NCI-H1694 treated with DMSO at 0.1 percent for 48 hours (cell line): Measurements from ENCODE around the gene SEPTIN2.
"Not testable (repeated sequence)": the region's sequence is repeated elsewhere in the genome, so short reads cannot be mapped to it uniquely, and the experiment has no call there.

Experiments
- DNase-seq: peaks from one replicate; lab custom pipeline; 2025; lab: John Stamatoyannopoulos, UW

Gene SEPTIN2

DNA sequence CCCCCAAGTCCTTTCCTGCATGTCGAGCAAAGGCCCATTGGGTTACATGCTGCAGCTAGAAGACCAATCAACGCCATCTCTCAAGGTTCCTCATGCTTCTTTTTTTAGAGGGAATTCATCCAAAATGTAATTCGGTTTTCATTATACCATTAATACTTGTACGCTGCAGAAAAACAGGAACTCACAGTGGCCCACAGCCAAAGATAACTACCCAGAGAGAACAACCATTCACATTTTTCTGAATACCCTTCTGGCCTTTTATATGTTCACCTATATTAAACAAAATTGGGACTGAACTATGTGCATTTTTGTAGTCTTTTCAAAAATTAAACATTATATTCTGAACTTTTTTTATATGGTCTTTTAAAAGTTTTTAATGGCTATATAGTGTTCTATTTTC, 66.1 kb downstream of the SEPTIN2 start:
- DNase-seq: no peak

GRCh38 chr2:241385450-241385849, 69.7 kb downstream of the SEPTIN2 start:
- not testable (repeated sequence) for DNase-seq

GRCh38 chr2:241386519-241386918, 70.8 kb downstream of the SEPTIN2 start:
- DNase-seq: no peak

DNA sequence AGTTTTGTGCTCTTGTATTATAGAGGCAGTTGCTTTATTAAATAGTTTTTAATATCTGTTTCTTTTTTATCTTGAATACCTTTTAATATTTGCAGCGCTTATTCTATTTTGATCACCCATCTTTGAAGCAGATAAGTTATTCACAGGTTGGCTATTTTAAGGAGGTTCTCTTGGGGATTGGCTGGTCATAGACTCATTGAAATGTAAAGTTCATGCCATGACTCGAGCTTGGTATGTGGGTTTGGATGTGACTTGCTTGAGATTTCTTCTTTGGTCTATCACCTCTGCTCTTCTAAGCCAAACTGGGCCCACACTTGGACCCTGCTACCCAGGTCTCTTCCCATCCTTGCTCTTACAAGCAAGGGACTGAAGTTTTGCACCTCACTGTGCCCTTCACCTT, 74.0 kb downstream of the SEPTIN2 start:
- DNase-seq: no peak

- peak; percentile 8 for DNase-seq
These were observed 74.8 kb downstream of the SEPTIN2 start for GRCh38 chr2:241390301-241391206.

- peak; percentile 32 for DNase-seq
These were observed 76.4 kb downstream of the SEPTIN2 start for GRCh38 chr2:241391892-241392665.

DNA sequence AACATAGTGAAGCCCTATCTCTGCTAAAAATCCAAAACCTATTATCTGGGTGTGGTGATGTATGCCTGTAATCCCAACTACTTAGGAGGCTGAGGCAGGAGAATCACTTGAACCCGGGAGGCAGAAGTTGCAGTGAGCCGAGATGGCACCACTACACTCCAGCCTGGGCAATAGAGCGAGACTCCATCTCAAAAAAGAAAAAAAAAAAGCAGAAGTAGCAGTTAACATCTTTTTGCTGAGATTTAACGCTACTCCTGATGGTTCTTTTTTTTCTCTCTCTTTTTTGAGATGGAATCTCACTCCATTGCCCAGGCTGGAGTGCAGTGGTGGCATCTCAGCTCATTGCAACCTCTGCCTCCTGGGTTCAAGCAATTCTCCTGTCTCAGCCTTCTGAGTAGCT, 77.0 kb downstream of the SEPTIN2 start:
- DNase-seq: not testable (repeated sequence)

DNA sequence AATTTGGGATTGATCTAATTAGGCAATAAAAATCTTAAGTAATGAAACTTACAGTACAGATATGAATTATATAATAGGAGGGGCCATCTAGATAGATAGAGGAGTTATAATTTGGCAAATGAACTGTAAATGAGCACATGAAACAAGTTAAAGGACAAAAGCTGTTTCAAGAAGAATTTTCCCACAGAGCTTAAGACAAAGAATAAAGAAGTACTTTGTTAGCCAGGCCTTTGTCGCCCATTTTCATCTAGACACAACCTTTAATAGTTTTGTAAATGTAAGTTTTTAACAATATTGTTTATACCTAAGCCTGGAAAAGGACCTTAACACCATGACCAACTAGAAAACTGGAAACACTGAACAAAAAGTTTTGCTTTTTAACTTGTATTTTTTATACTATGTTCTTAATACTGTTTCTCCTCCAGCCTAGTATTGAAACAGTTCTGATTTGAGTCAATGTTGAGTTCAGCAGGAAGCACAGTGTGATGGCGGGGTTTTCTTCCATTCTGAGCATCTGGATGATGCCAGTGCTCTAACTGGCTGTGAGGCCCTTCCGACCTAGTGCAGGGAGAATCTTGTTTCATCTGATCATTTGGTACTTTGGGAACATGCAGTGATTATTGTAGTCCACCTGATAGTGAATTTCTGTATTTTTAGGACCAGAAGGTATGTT, 77.9 kb downstream of the SEPTIN2 start:
- no peak for DNase-seq

DNA sequence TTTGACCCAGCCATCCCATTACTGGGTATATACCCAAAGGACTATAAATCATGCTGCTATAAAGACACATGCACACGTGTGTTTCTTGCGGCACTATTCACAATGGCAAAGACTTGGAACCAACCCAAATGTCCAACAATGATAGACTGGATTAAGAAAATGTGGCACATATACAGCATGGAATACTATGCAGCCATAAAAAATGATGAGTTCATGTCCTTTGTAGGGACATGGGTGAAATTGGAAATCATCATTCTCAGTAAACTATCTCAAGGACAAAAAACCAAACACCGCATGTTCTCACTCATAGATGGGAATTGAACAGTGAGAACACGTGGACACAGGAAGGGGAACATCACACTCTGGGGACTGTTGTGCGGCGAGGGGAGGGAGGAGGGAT, 81.1 kb downstream of the SEPTIN2 start:
- not testable (repeated sequence) for DNase-seq

DNA sequence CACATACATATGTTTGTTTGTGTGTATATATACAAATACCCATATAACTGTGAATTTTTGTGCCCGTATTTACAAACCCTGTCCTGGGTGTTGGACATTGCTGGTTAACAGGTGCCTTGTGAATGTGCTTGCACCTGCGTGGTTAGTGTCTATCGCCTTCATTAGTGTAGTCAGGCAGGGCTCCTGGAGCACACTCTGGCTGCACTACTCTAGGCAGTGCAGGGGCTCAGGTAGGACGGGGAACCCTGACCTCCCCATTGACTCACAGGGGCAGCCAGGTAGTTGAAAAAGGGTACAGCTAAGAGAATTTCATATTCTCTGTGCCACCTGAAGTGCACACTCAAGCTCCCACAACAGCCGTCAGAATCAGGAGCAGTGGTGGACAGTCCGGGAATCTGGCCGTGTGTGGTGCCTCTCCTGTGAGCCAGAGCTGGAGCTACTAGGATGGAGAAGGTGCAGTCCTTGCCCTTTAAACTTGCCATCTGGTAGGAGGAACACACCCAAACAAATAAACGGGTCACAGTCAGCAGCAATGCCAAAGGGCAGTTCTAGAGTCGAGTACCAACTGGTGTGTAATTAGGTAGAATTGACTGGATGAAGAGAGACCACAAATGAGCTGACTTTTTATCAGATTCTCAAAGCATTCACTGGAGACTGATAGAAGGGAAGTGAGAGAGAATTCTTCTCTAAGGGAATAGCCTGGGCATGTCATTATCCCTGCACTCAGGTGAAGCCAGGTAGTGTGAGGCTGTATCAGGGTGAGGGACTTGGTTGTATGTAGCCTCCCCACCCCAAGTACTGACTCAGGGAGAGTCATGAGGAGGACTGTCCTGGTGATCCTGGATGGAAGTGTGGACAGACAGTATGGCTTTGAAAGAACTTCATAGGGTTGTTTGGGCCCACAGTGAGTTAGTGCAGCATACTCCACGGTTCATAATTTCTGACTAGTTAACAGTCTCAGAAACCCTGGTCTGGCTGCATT, 84.5 kb downstream of the SEPTIN2 start:
- DNase-seq: no peak
